Type B pancreatic cell (in vitro differentiated cells): Measurements from ENCODE around the gene TTLL5. TPM values are rescaled to one million over a fixed set of nuclear protein-coding genes. Genes with fewer than 3 reads are reported as not detected.

Source experiments
- DNase-seq: peaks from one replicate; pipeline ENCODE4 v3.0.0; 2021; ENCODE audit warnings: mixed read lengths; ENCODE audit not compliant: unreplicated experiment; ENCODE audit errors: extremely low spot score
- H3K27ac Mint-ChIP-seq: 2 replicates; pipeline ENCODE4 v1.8.0; 2021; ENCODE audit warnings: mild to moderate bottlenecking, mixed read lengths
- H3K27me3 Mint-ChIP-seq: 2 replicates; pipeline ENCODE4 v1.8.0; 2021; ENCODE audit warnings: mixed read lengths
- H3K36me3 Mint-ChIP-seq: 2 replicates; pipeline ENCODE4 v1.8.0; 2021; ENCODE audit warnings: mixed read lengths
- H3K4me1 Mint-ChIP-seq: one replicate; pipeline ENCODE4 v1.8.0; 2021; ENCODE audit warnings: mixed read lengths; ENCODE audit not compliant: unreplicated experiment
- H3K4me3 Mint-ChIP-seq: 2 replicates; pipeline ENCODE4 v1.8.0; 2021; ENCODE audit warnings: mild to moderate bottlenecking, mixed read lengths
- H3K9me3 Mint-ChIP-seq: 2 replicates; pipeline ENCODE4 v1.8.0; 2021; ENCODE audit warnings: mixed read lengths
- total RNA-seq: library from RNA; stranded (reverse); gene quantifications from 2 replicates; pipeline ENCODE4 v1.2.1, GENCODE V29; 2021; ENCODE audit warnings: low replicate concordance
- TF ChIP-seq, protein P1 (sequence below): fragments of 200-600 bp; sonication (generic); conservative IDR thresholded peaks from 2 replicates; pipeline ENCODE4 v1.5.0; 2021; ENCODE audit warnings: antibody characterized with exemption, mild to moderate bottlenecking

TTLL5 gene
- total RNA-seq, 1 donor from 2014 or later, result 44.7 TPM

DNA sequence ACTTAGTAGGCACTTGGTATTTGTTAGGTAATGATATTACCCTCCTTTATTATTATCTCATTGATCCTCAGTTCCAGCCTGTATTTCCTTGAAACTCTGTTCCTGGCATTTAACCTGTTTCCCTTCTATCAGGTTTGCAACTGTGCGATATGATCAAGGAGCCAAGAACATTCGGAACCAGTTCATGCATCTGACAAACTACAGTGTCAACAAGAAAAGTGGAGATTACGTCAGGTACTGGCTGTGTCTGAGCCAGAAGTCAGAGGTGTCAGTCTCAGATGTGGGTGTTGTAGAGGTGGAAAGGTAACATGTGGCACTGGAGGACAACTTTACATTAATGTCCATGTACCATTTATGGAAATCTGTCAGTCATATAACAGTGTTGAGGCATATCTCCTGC is 56.7 kb downstream of the TTLL5 start:
- H3K27me3 Mint-ChIP-seq, result no peaks in the 10 kb centered on the region
- DNase-seq, result no peak
- H3K9me3 Mint-ChIP-seq, result no peaks in the 10 kb centered on the region
- H3K27ac Mint-ChIP-seq, result no peak overlapping the region
- peaks cover 35% of the 10 kb centered on the region for H3K36me3 Mint-ChIP-seq
- TF ChIP-seq, protein P1, sequence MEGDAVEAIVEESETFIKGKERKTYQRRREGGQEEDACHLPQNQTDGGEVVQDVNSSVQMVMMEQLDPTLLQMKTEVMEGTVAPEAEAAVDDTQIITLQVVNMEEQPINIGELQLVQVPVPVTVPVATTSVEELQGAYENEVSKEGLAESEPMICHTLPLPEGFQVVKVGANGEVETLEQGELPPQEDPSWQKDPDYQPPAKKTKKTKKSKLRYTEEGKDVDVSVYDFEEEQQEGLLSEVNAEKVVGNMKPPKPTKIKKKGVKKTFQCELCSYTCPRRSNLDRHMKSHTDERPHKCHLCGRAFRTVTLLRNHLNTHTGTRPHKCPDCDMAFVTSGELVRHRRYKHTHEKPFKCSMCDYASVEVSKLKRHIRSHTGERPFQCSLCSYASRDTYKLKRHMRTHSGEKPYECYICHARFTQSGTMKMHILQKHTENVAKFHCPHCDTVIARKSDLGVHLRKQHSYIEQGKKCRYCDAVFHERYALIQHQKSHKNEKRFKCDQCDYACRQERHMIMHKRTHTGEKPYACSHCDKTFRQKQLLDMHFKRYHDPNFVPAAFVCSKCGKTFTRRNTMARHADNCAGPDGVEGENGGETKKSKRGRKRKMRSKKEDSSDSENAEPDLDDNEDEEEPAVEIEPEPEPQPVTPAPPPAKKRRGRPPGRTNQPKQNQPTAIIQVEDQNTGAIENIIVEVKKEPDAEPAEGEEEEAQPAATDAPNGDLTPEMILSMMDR, result no peak
- H3K4me1 Mint-ChIP-seq, result peaks cover 13% of the 10 kb centered on the region
- no peak overlapping the region for H3K4me3 Mint-ChIP-seq

- Mint-ChIP-seq H3K27me3 (no peaks in the 10 kb centered on the region), H3K4me1 (peaks cover 13% of the 10 kb centered on the region), H3K36me3 (peaks cover 40% of the 10 kb centered on the region), H3K9me3 (no peaks in the 10 kb centered on the region), H3K4me3 (no peak overlapping the region), H3K27ac (no peak overlapping the region)
- TF ChIP-seq, protein P1, result no peak
- no peak for DNase-seq
These were observed 57.2 kb downstream of the TTLL5 start for GRCh38 chr14:75718199-75718598.

- H3K36me3 Mint-ChIP-seq, result peaks cover 53% of the 10 kb centered on the region
- H3K4me3 Mint-ChIP-seq, result no peak overlapping the region
- H3K27me3 Mint-ChIP-seq, result no peaks in the 10 kb centered on the region
- H3K4me1 Mint-ChIP-seq, result peaks cover 13% of the 10 kb centered on the region
- DNase-seq, result no peak
- TF ChIP-seq, protein P1, result no peak
- no peaks in the 10 kb centered on the region for H3K9me3 Mint-ChIP-seq
- no peak overlapping the region for H3K27ac Mint-ChIP-seq
These were observed 59.1 kb downstream of the TTLL5 start for GRCh38 chr14:75720116-75720515.

DNA sequence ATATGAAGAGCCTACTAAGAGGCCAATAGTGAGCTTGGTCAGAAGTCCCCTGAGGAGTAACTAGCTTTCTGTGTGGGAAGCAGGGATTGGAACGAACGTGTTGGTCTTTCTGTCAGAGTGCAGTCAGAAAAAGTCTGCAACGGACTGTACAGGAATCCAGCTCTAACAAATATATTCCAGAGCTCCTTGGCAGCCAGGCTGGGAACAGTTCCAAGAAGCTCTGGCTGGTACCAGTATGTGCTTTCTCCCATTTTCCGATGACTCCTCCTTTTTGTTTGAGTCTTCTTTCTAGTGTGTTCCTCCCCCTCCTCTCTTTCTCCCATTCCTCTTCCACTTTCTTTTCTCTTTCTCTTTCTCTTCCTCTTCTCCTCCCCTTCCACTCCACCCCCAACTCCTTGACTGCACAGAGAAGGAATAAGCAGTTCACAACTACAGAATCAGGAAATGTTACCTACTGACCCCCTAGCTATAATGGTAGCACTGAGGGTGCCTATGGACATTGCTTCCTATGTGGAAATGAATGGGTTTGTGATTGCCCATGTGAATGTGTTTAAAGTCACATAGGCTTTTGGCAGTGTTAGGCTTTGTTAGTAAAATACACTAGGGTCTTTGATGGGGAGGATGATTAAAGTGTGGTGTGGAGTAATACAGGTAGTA is 59.9 kb downstream of the TTLL5 start:
- DNase-seq, result no peak
- TF ChIP-seq, protein P1, result no peak

GRCh38 chr14:75723716-75724115 is 62.7 kb downstream of the TTLL5 start:
- Mint-ChIP-seq H3K27me3 (no peaks in the 10 kb centered on the region), H3K4me3 (no peak overlapping the region), H3K4me1 (no peaks in the 10 kb centered on the region), H3K27ac (no peak overlapping the region), H3K9me3 (peaks cover 12% of the 10 kb centered on the region), H3K36me3 (peaks cover 72% of the 10 kb centered on the region)
- DNase-seq, result no peak
- TF ChIP-seq, protein P1, result no peak

More for the DNA sequence above, 59.9 kb downstream of the TTLL5 start:
- peaks cover 7% of the 10 kb centered on the region for H3K4me1 Mint-ChIP-seq
- no peak overlapping the region for H3K27ac Mint-ChIP-seq
- H3K27me3 Mint-ChIP-seq, result no peaks in the 10 kb centered on the region
- H3K4me3 Mint-ChIP-seq, result no peak overlapping the region
- H3K9me3 Mint-ChIP-seq, result no peaks in the 10 kb centered on the region
- H3K36me3 Mint-ChIP-seq, result peaks cover 57% of the 10 kb centered on the region
